IMR-90 (cell line): ENCODE data around the gene DNAJC5. TPM values are rescaled to one million over a fixed set of nuclear protein-coding genes. Genes with fewer than 3 reads are reported as not detected.

Experiments used
- ATAC-seq: fragments of 200-7000 bp; cut with Tn5 transposase; 2 replicates; pipeline ENCODE4 v1.9.1; 2020; ENCODE audit warnings: low read depth, mild to moderate bottlenecking, moderate library complexity
- BruUV-seq: library from RNA; stranded (reverse); fragments of 400-500 nt; replicated peaks from 2 replicates; lab custom pipeline; 2021; lab: Mats Ljungman, UMichigan
- CTCF ChIA-PET: fragments of 300-600 bp; formaldehyde crosslinking; extraction: SDS; loops from one replicate; lab custom pipeline; 2021; ENCODE audit warnings: antibody characterized with exemption; lab: Yijun Ruan, JAX
- POLR2A ChIA-PET: fragments of 300-600 bp; sonication (Branson Sonifier 250); formaldehyde crosslinking; loops from one replicate; lab custom pipeline; 2022; ENCODE audit warnings: antibody characterized with exemption; ENCODE audit not compliant: unreplicated experiment; lab: Charles Lee
- DNase-seq: peaks from one replicate; pipeline ENCODE4 v3.0.0; 2013
- H2AFZ ChIP-seq: replicated peaks from 2 replicates; pipeline ENCODE3; 2013; ENCODE audit warnings: low read length, mild to moderate bottlenecking; ENCODE audit not compliant: poor library complexity
- H2AK5ac ChIP-seq: 2 replicates; pipeline ENCODE4 v1.6.1; 2013; ENCODE audit warnings: low read depth, low read length, inconsistent platforms
- H2AK9ac ChIP-seq: replicated peaks from 2 replicates; pipeline ENCODE3; 2013; ENCODE audit warnings: mild to moderate bottlenecking, low read depth, low read length, moderate library complexity; ENCODE audit not compliant: poor library complexity
- H2BK120ac ChIP-seq: 2 replicates; pipeline ENCODE4 v1.6.1; 2013; ENCODE audit warnings: low read depth, low read length, inconsistent platforms
- H2BK15ac ChIP-seq: 3 replicates; pipeline ENCODE4 v1.6.1; 2013; ENCODE audit warnings: low read depth, low read length, inconsistent platforms
- H2BK20ac ChIP-seq: 2 replicates; pipeline ENCODE4 v1.6.1; 2013; ENCODE audit warnings: low read depth, mild to moderate bottlenecking, inconsistent platforms, low read length, moderate library complexity
- H2BK5ac ChIP-seq: 2 replicates; pipeline ENCODE4 v1.6.1; 2013; ENCODE audit warnings: mild to moderate bottlenecking, low read depth, low read length, inconsistent platforms; ENCODE audit not compliant: poor library complexity, severe bottlenecking
- H3K14ac ChIP-seq: replicated peaks from 2 replicates; pipeline ENCODE4 v1.6.1; 2013; ENCODE audit warnings: low read depth, low read length, inconsistent platforms
- H3K18ac ChIP-seq: 2 replicates; pipeline ENCODE4 v1.6.1; 2013; ENCODE audit warnings: low read depth, low read length, control low read depth
- H3K23ac ChIP-seq: 2 replicates; pipeline ENCODE4 v1.6.1; 2013; ENCODE audit warnings: low read depth, low read length, inconsistent platforms
- H3K27ac ChIP-seq: 2 replicates; pipeline ENCODE4 v1.5.1; 2013; ENCODE audit warnings: mild to moderate bottlenecking, control low read depth, low read length; ENCODE audit not compliant: insufficient read depth
- H3K27me3 ChIP-seq: 2 replicates; pipeline ENCODE4 v1.6.1; 2013; ENCODE audit warnings: low read length; ENCODE audit not compliant: control insufficient read depth, insufficient read depth
- H3K36me3 ChIP-seq: 2 replicates; pipeline ENCODE4 v1.6.1; 2013; ENCODE audit warnings: low read length, mixed read lengths; ENCODE audit not compliant: control insufficient read depth, insufficient read depth
- H3K4ac ChIP-seq: 2 replicates; pipeline ENCODE4 v1.6.1; 2013; ENCODE audit warnings: low read depth, low read length, inconsistent platforms
- H3K4me1 ChIP-seq: 2 replicates; pipeline ENCODE4 v1.6.1; 2013; ENCODE audit warnings: low read length, mixed read lengths; ENCODE audit not compliant: control insufficient read depth, insufficient read depth
- H3K4me2 ChIP-seq: 2 replicates; pipeline ENCODE4 v1.6.1; 2013; ENCODE audit warnings: low read depth, mild to moderate bottlenecking, control low read depth, low read length, moderate library complexity
- H3K4me3 ChIP-seq: 2 replicates; pipeline ENCODE4 v1.5.1; 2013; ENCODE audit warnings: low read depth, mild to moderate bottlenecking, control low read depth, low read length, moderate library complexity; ENCODE audit not compliant: insufficient read depth
- H3K56ac ChIP-seq: 2 replicates; pipeline ENCODE4 v1.6.1; 2013; ENCODE audit warnings: low read length, inconsistent platforms; ENCODE audit not compliant: insufficient read depth; ENCODE audit errors: extremely low read depth
- H3K79me1 ChIP-seq, 2 experiments: 2 replicates each; pipeline ENCODE4 v1.6.1; 2013; ENCODE audit warnings: low read length in 2 of 2, inconsistent platforms in 1 of 2, low read depth in 1 of 2
- H3K9ac ChIP-seq: 2 replicates; pipeline ENCODE4 v1.6.1; 2013; ENCODE audit warnings: low read depth, low read length, control low read depth
- H3K9me1 ChIP-seq: 2 replicates; pipeline ENCODE4 v1.6.1; 2013; ENCODE audit warnings: low read length, inconsistent platforms; ENCODE audit not compliant: insufficient read depth
- H3K9me3 ChIP-seq: 2 replicates; pipeline ENCODE4 v1.6.1; 2013; ENCODE audit warnings: low read length; ENCODE audit not compliant: control insufficient read depth, insufficient read depth
- H4K20me1 ChIP-seq: 2 replicates; pipeline ENCODE4 v1.6.1; 2013; ENCODE audit warnings: low read length, inconsistent platforms; ENCODE audit not compliant: insufficient read depth
- H4K5ac ChIP-seq: 2 replicates; pipeline ENCODE4 v1.6.1; 2013; ENCODE audit warnings: mild to moderate bottlenecking, low read depth, low read length, control low read depth
- H4K8ac ChIP-seq, 2 experiments: 2 replicates each; pipeline ENCODE4 v1.6.1; 2013; ENCODE audit warnings: low read depth in 2 of 2, low read length in 2 of 2, control low read depth in 1 of 2, inconsistent platforms in 1 of 2
- H4K91ac ChIP-seq: 2 replicates; pipeline ENCODE4 v1.6.1; 2013; ENCODE audit warnings: low read depth, low read length, inconsistent platforms; ENCODE audit not compliant: insufficient read depth
- BHLHE40 ChIP-seq: fragments of 150-350 bp; IDR thresholded peaks from 2 replicates; pipeline ENCODE4 v1.6.1; 2016; ENCODE audit warnings: mild to moderate bottlenecking, low read depth, low read length
- CEBPB ChIP-seq: IDR thresholded peaks from 2 replicates; pipeline ENCODE4 v1.6.1; 2012; ENCODE audit warnings: low read depth, low read length, improper control_type of control experiment
- CHD1 ChIP-seq: IDR thresholded peaks from 2 replicates; pipeline ENCODE4 v1.6.1; 2012; ENCODE audit warnings: low read depth, low read length, improper control_type of control experiment
- FOS ChIP-seq: fragments of 150-350 bp; IDR thresholded peaks from 2 replicates; pipeline ENCODE4 v1.6.1; 2016; ENCODE audit warnings: low read depth, low read length
- MAFK ChIP-seq: IDR thresholded peaks from 2 replicates; pipeline ENCODE4 v1.6.1; 2012; ENCODE audit warnings: low read depth, low read length, improper control_type of control experiment
- MXI1 ChIP-seq: IDR thresholded peaks from 2 replicates; pipeline ENCODE4 v1.6.1; 2012; ENCODE audit warnings: low read depth, mild to moderate bottlenecking, low read length, moderate library complexity, borderline replicate concordance
- NFE2L2 ChIP-seq: fragments of 150-350 bp; IDR thresholded peaks from 2 replicates; pipeline ENCODE4 v1.6.1; 2016; ENCODE audit warnings: low read depth, mild to moderate bottlenecking, low read length
- POLR2A ChIP-seq: IDR thresholded peaks from 2 replicates; pipeline ENCODE4 v1.6.1; 2012; ENCODE audit warnings: mild to moderate bottlenecking, low read depth, low read length
- RAD21 ChIP-seq: IDR thresholded peaks from 2 replicates; pipeline ENCODE4 v1.6.1; 2012; ENCODE audit warnings: low read length, improper control_type of control experiment
- RCOR1 ChIP-seq: IDR thresholded peaks from 2 replicates; pipeline ENCODE4 v1.6.1; 2012; ENCODE audit warnings: mild to moderate bottlenecking, low read length, improper control_type of control experiment; ENCODE audit not compliant: insufficient replicate concordance
- RFX5 ChIP-seq: IDR thresholded peaks from 2 replicates; pipeline ENCODE4 v1.8.0; 2012; ENCODE audit warnings: low read depth, mild to moderate bottlenecking, low read length, moderate library complexity
- SMC3 ChIP-seq: fragments of 150-350 bp; IDR thresholded peaks from 2 replicates; pipeline ENCODE4 v1.6.1; 2016; ENCODE audit warnings: low read depth, mild to moderate bottlenecking, antibody characterized with exemption, low read length, moderate library complexity
- WGBS, 2 experiments: methylation state at CpG; one replicate each; pipeline versions ENCODE4 v1.1.5 to v1.1.7; 2013; ENCODE audit warnings: missing lambda C conversion rate in 2 of 2; ENCODE audit not compliant: insufficient read length in 1 of 2; ENCODE audit errors: extremely low coverage in 2 of 2; 5-methylcytosine and 5-hydroxymethylcytosine counted together
- dilution Hi-C: fragments of 300-500 bp; cut with HindIII; formaldehyde crosslinking; loops from one replicate; pipeline ENCODE4 v1.14.3; 2018; ENCODE audit warnings: low sequenced_read_pairs; ENCODE audit not compliant: unreplicated experiment
- in situ Hi-C: fragments of 300-500 bp; cut with MboI; formaldehyde crosslinking; loops from 3 replicates; pipeline ENCODE4 v1.14.3; 2019; ENCODE audit warnings: low sequenced_read_pairs, inconsistent platforms, mixed read lengths
- intact Hi-C: fragments of 100-400 bp; cut with micrococcal nuclease; formaldehyde crosslinking; loops from 2 replicates; pipeline ENCODE4 v1.10.0; 2022
- polyA plus RNA-seq, 3 experiments: library from polyadenylated mRNA; depleted of rRNA; stranded (reverse); fragments of >200 nt; gene quantifications; 2 replicates each; pipeline ENCODE4 v1.2.3, GENCODE V29; 2012; ENCODE audit warnings: low replicate concordance in 1 of 3
- total RNA-seq: library from RNA; depleted of rRNA; stranded (reverse); fragments of >200 nt; gene quantifications from 2 replicates; pipeline ENCODE4 v1.2.3, GENCODE V29; 2012
- TF ChIP-seq, protein P1 (sequence below): fragments of 150-350 bp; IDR thresholded peaks from 2 replicates; pipeline ENCODE4 v1.6.1; 2017; ENCODE audit warnings: mild to moderate bottlenecking, antibody characterized with exemption, low read length, low read depth
- TF ChIP-seq, protein P2 (sequence below): conservative IDR thresholded peaks from 2 replicates; pipeline ENCODE4 v1.5.1; 2012; ENCODE audit warnings: mild to moderate bottlenecking, low read depth, low read length, improper control_type of control experiment

DNAJC5 gene
- total and polyA plus RNA-seq, 2 of the 4 experiments (the other 2 are of a cell fraction) = 35.6 to 45.2 TPM

GRCh38 chr20:63863798-63864544, 31.0 kb upstream of the DNAJC5 start:
- TSS peak; percentile 31 for BruUV-seq
- Histone ChIP-seq H4K20me1 (peaks cover 6% of the 10 kb centered on the region), H3K4me3 (peak overlapping the region; percentile 69), H3K27ac (peak overlapping the region; percentile 86), H3K27me3 (no peaks in the 10 kb centered on the region), H2BK15ac (peak overlapping the region; percentile 45; the same call in 1 of the 3 replicates), H3K4me1 (peaks cover 8% of the 10 kb centered on the region), H3K14ac (peak overlapping the region; percentile 94), H3K9me1 (no peaks in the 10 kb centered on the region; the same call in 1 of the 2 replicates), H3K56ac (peak overlapping the region; percentile 87), H2AK9ac (peak overlapping the region; percentile 94), H4K8ac (peak overlapping the region; percentile 59 to 100), H2BK120ac (peak overlapping the region; percentile 35; the same call in 1 of the 2 replicates), H4K5ac (peak overlapping the region; percentile 82), H3K9me3 (no peaks in the 10 kb centered on the region), H3K18ac (peak overlapping the region; percentile 22), H3K79me1 (peaks cover 14 to 46% of the 10 kb centered on the region in 2 experiments), H3K23ac (peak overlapping the region; percentile 93), H2AK5ac (peak overlapping the region; percentile 91), H3K36me3 (peaks cover 13% of the 10 kb centered on the region), H2BK20ac (peak overlapping the region; percentile 10; the same call in 1 of the 2 replicates), H4K91ac (peak overlapping the region; percentile 71), H2AFZ (peak overlapping the region; percentile 95), H3K4ac (peak overlapping the region; percentile 97), H2BK5ac (peak overlapping the region; percentile 74), H3K9ac (peak overlapping the region; percentile 76), H3K4me2 (peak overlapping the region; percentile 79)
- peak; percentile 78 for DNase-seq
- intact Hi-C loops (loop anchor here (1.0 to 2.0 kb wide), 4 partner anchors 34 to 157 kb away; partner anchors contain the start of gene ARFRP1), dilution Hi-C loops (no loop called here), in situ Hi-C loops (loop anchor here (10.0 kb wide), 2 partner anchors 159 to 329 kb away; partner anchors contain the start of genes ARFRP1, PTK6 and ZGPAT)
- ATAC-seq = peak; percentile 65
- 22% methylated on average over 10 of the region's 38 CpGs; no CpG with 5 or more reads in 1 of the 2 experiments for WGBS, 2 experiments
- CTCF ChIA-PET = interaction anchor here (0.9 to 1.0 kb wide), 2 partner anchors 9 to 326 kb away, joined by 3 read pairs; no protein-coding TSS in a partner anchor
- POLR2A ChIA-PET = no interaction called here
- no peak for TF ChIP-seq NFE2L2
- TF ChIP-seq SMC3 = peak; percentile 78
- TF ChIP-seq, protein P1, sequence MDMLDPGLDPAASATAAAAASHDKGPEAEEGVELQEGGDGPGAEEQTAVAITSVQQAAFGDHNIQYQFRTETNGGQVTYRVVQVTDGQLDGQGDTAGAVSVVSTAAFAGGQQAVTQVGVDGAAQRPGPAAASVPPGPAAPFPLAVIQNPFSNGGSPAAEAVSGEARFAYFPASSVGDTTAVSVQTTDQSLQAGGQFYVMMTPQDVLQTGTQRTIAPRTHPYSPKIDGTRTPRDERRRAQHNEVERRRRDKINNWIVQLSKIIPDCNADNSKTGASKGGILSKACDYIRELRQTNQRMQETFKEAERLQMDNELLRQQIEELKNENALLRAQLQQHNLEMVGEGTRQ = peak; percentile 7; the same call in 1 of the 2 replicates
- TF ChIP-seq RFX5 = no peak
- TF ChIP-seq, protein P2, sequence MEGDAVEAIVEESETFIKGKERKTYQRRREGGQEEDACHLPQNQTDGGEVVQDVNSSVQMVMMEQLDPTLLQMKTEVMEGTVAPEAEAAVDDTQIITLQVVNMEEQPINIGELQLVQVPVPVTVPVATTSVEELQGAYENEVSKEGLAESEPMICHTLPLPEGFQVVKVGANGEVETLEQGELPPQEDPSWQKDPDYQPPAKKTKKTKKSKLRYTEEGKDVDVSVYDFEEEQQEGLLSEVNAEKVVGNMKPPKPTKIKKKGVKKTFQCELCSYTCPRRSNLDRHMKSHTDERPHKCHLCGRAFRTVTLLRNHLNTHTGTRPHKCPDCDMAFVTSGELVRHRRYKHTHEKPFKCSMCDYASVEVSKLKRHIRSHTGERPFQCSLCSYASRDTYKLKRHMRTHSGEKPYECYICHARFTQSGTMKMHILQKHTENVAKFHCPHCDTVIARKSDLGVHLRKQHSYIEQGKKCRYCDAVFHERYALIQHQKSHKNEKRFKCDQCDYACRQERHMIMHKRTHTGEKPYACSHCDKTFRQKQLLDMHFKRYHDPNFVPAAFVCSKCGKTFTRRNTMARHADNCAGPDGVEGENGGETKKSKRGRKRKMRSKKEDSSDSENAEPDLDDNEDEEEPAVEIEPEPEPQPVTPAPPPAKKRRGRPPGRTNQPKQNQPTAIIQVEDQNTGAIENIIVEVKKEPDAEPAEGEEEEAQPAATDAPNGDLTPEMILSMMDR = peak; percentile 89
- TF ChIP-seq CHD1 = no peak
- no peak for TF ChIP-seq MAFK
- no peak for TF ChIP-seq CEBPB
- TF ChIP-seq MXI1 = peak; percentile 83
- TF ChIP-seq BHLHE40 = peak; percentile 63; the same call in 1 of the 2 replicates
- TF ChIP-seq RCOR1 = peak; percentile 28
- no peak for TF ChIP-seq FOS
- no peak; the same call in 1 of the 2 replicates for TF ChIP-seq POLR2A
- TF ChIP-seq RAD21 = peak; percentile 92
